WTC11 (cell line): Measurements from ENCODE around the gene ZNF620.

Experiments
- CBFB ChIP-seq: sonication (generic); formaldehyde crosslinking; IDR thresholded peaks from 2 replicates; pipeline ENCODE4 v1.8.1; 2022; ENCODE audit warnings: mild to moderate bottlenecking, low read depth, missing genetic modification reagents
- JUN ChIP-seq: sonication (generic); formaldehyde crosslinking; IDR thresholded peaks from 2 replicates; pipeline ENCODE4 v1.8.0; 2023; ENCODE audit warnings: mild to moderate bottlenecking, missing genetic modification reagents
- NFATC4 ChIP-seq: fragments of 250-450 bp; sonication (Bioruptor Pico); IDR thresholded peaks from 2 replicates; pipeline ENCODE4 v1.9.0; 2021; ENCODE audit warnings: mild to moderate bottlenecking
- SP1 ChIP-seq: sonication (generic); formaldehyde crosslinking; conservative IDR thresholded peaks from 2 replicates; pipeline ENCODE4 v1.8.1; 2022; ENCODE audit warnings: missing genetic modification reagents
- TEAD1 ChIP-seq: sonication (generic); formaldehyde crosslinking; IDR thresholded peaks from 2 replicates; pipeline ENCODE4 v1.8.0; 2022; ENCODE audit warnings: mild to moderate bottlenecking, missing genetic modification reagents
- TF ChIP-seq, protein P1 (sequence below): sonication (generic); formaldehyde crosslinking; conservative IDR thresholded peaks from 2 replicates; pipeline ENCODE4 v1.8.1; 2023; ENCODE audit warnings: mild to moderate bottlenecking, low read depth, missing genetic modification reagents, moderate library complexity
- TF ChIP-seq, protein P2 (sequence below): sonication (generic); formaldehyde crosslinking; IDR thresholded peaks from 2 replicates; pipeline ENCODE4 v1.8.0; 2022; ENCODE audit warnings: mild to moderate bottlenecking, missing genetic modification reagents
- TF ChIP-seq, protein P3 (sequence below): sonication (generic); formaldehyde crosslinking; IDR thresholded peaks from 2 replicates; pipeline ENCODE4 v1.8.0; 2023; ENCODE audit warnings: missing genetic modification reagents
- TF ChIP-seq, protein P4 (sequence below): fragments of 200-600 bp; IDR thresholded peaks from 2 replicates; pipeline ENCODE4 v1.8.0; 2022; ENCODE audit warnings: antibody characterized with exemption
- TF ChIP-seq, protein P5 (sequence below): sonication (generic); formaldehyde crosslinking; IDR thresholded peaks from 2 replicates; pipeline ENCODE4 v1.8.0; 2022; ENCODE audit warnings: mild to moderate bottlenecking, missing genetic modification reagents

DNA sequence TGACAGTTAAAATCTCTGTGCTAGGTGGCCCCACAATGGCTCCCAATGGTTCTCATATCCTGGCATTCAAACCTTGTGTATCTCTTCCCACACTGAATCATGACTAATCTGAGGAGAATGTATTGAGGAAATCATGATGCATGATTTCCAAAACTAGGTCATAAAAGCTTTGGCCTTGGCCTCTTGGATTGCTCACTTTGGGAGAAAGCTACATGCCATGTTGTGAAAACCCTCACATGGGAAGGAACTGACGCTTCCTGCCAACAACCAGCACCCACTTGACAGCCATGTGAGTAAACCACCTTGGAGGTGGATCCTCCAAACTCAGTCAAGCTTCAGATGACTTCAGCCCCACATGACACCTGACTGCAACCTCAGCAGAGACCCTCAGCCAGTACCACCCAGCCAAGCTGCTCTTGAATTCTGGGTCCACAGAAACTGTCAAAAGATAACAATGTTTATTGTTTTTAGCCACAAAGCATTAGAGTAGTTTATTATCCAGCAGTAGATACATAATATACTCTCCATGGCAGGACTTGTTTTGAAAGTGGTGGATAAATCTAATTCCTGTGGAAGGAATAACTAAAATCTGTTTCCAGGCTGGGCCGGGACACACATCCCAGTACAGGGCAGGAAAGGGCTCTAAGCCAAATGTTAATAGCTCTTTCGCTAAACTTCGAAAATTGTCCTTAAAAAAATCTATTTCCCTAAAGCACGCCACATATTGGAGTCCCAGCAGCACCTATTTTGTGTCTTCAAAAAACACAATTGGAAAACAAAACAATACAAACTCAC is 1.0 kb upstream of the ZNF620 start:
- TF ChIP-seq, protein P1, sequence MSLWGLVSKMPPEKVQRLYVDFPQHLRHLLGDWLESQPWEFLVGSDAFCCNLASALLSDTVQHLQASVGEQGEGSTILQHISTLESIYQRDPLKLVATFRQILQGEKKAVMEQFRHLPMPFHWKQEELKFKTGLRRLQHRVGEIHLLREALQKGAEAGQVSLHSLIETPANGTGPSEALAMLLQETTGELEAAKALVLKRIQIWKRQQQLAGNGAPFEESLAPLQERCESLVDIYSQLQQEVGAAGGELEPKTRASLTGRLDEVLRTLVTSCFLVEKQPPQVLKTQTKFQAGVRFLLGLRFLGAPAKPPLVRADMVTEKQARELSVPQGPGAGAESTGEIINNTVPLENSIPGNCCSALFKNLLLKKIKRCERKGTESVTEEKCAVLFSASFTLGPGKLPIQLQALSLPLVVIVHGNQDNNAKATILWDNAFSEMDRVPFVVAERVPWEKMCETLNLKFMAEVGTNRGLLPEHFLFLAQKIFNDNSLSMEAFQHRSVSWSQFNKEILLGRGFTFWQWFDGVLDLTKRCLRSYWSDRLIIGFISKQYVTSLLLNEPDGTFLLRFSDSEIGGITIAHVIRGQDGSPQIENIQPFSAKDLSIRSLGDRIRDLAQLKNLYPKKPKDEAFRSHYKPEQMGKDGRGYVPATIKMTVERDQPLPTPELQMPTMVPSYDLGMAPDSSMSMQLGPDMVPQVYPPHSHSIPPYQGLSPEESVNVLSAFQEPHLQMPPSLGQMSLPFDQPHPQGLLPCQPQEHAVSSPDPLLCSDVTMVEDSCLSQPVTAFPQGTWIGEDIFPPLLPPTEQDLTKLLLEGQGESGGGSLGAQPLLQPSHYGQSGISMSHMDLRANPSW, result no peak
- no peak for TF ChIP-seq CBFB (CRISPR knock-in tag)
- TF ChIP-seq, protein P2, sequence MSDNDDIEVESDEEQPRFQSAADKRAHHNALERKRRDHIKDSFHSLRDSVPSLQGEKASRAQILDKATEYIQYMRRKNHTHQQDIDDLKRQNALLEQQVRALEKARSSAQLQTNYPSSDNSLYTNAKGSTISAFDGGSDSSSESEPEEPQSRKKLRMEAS (CRISPR knock-in tag), result no peak
- no peak for TF ChIP-seq NFATC4 (CRISPR knock-in tag)
- TF ChIP-seq, protein P3, sequence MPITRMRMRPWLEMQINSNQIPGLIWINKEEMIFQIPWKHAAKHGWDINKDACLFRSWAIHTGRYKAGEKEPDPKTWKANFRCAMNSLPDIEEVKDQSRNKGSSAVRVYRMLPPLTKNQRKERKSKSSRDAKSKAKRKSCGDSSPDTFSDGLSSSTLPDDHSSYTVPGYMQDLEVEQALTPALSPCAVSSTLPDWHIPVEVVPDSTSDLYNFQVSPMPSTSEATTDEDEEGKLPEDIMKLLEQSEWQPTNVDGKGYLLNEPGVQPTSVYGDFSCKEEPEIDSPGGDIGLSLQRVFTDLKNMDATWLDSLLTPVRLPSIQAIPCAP (CRISPR knock-in tag), result no peak
- TF ChIP-seq TEAD1 (CRISPR knock-in tag), result no peak
- TF ChIP-seq, protein P4, sequence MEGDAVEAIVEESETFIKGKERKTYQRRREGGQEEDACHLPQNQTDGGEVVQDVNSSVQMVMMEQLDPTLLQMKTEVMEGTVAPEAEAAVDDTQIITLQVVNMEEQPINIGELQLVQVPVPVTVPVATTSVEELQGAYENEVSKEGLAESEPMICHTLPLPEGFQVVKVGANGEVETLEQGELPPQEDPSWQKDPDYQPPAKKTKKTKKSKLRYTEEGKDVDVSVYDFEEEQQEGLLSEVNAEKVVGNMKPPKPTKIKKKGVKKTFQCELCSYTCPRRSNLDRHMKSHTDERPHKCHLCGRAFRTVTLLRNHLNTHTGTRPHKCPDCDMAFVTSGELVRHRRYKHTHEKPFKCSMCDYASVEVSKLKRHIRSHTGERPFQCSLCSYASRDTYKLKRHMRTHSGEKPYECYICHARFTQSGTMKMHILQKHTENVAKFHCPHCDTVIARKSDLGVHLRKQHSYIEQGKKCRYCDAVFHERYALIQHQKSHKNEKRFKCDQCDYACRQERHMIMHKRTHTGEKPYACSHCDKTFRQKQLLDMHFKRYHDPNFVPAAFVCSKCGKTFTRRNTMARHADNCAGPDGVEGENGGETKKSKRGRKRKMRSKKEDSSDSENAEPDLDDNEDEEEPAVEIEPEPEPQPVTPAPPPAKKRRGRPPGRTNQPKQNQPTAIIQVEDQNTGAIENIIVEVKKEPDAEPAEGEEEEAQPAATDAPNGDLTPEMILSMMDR, result no peak
- TF ChIP-seq, protein P5, sequence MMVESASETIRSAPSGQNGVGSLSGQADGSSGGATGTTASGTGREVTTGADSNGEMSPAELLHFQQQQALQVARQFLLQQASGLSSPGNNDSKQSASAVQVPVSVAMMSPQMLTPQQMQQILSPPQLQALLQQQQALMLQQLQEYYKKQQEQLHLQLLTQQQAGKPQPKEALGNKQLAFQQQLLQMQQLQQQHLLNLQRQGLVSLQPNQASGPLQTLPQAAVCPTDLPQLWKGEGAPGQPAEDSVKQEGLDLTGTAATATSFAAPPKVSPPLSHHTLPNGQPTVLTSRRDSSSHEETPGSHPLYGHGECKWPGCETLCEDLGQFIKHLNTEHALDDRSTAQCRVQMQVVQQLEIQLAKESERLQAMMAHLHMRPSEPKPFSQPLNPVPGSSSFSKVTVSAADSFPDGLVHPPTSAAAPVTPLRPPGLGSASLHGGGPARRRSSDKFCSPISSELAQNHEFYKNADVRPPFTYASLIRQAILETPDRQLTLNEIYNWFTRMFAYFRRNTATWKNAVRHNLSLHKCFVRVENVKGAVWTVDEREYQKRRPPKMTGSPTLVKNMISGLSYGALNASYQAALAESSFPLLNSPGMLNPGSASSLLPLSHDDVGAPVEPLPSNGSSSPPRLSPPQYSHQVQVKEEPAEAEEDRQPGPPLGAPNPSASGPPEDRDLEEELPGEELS (CRISPR knock-in tag), result no peak
- TF ChIP-seq JUN (CRISPR knock-in tag), result no peak
- TF ChIP-seq SP1 (CRISPR knock-in tag), result no peak
